IMR-90 (cell line): ENCODE results near the gene SPINT4. TPM values are rescaled to one million over a fixed set of nuclear protein-coding genes. Genes with fewer than 3 reads are reported as not detected.

Experiments
- ATAC-seq: fragments of 200-7000 bp; cut with Tn5 transposase; 2 replicates; pipeline ENCODE4 v1.9.1; 2020; ENCODE audit warnings: low read depth, mild to moderate bottlenecking, moderate library complexity
- BruUV-seq: library from RNA; stranded (reverse); fragments of 400-500 nt; replicated peaks from 2 replicates; lab custom pipeline; 2021; lab: Mats Ljungman, UMichigan
- CTCF ChIA-PET: fragments of 300-600 bp; formaldehyde crosslinking; extraction: SDS; loops from one replicate; lab custom pipeline; 2021; ENCODE audit warnings: antibody characterized with exemption; lab: Yijun Ruan, JAX
- POLR2A ChIA-PET: fragments of 300-600 bp; sonication (Branson Sonifier 250); formaldehyde crosslinking; loops from one replicate; lab custom pipeline; 2022; ENCODE audit warnings: antibody characterized with exemption; ENCODE audit not compliant: unreplicated experiment; lab: Charles Lee
- DNase-seq: peaks from one replicate; pipeline ENCODE4 v3.0.0; 2013
- H2AFZ ChIP-seq: replicated peaks from 2 replicates; pipeline ENCODE3; 2013; ENCODE audit warnings: low read length, mild to moderate bottlenecking; ENCODE audit not compliant: poor library complexity
- H2AK5ac ChIP-seq: 2 replicates; pipeline ENCODE4 v1.6.1; 2013; ENCODE audit warnings: low read depth, low read length, inconsistent platforms
- H2AK9ac ChIP-seq: replicated peaks from 2 replicates; pipeline ENCODE3; 2013; ENCODE audit warnings: mild to moderate bottlenecking, low read depth, low read length, moderate library complexity; ENCODE audit not compliant: poor library complexity
- H2BK120ac ChIP-seq: 2 replicates; pipeline ENCODE4 v1.6.1; 2013; ENCODE audit warnings: low read depth, low read length, inconsistent platforms
- H2BK15ac ChIP-seq: 3 replicates; pipeline ENCODE4 v1.6.1; 2013; ENCODE audit warnings: low read depth, low read length, inconsistent platforms
- H2BK20ac ChIP-seq: 2 replicates; pipeline ENCODE4 v1.6.1; 2013; ENCODE audit warnings: low read depth, mild to moderate bottlenecking, inconsistent platforms, low read length, moderate library complexity
- H2BK5ac ChIP-seq: 2 replicates; pipeline ENCODE4 v1.6.1; 2013; ENCODE audit warnings: mild to moderate bottlenecking, low read depth, low read length, inconsistent platforms; ENCODE audit not compliant: poor library complexity, severe bottlenecking
- H3K14ac ChIP-seq: replicated peaks from 2 replicates; pipeline ENCODE4 v1.6.1; 2013; ENCODE audit warnings: low read depth, low read length, inconsistent platforms
- H3K18ac ChIP-seq: 2 replicates; pipeline ENCODE4 v1.6.1; 2013; ENCODE audit warnings: low read depth, low read length, control low read depth
- H3K23ac ChIP-seq: 2 replicates; pipeline ENCODE4 v1.6.1; 2013; ENCODE audit warnings: low read depth, low read length, inconsistent platforms
- H3K27ac ChIP-seq: 2 replicates; pipeline ENCODE4 v1.5.1; 2013; ENCODE audit warnings: mild to moderate bottlenecking, control low read depth, low read length; ENCODE audit not compliant: insufficient read depth
- H3K27me3 ChIP-seq: 2 replicates; pipeline ENCODE4 v1.6.1; 2013; ENCODE audit warnings: low read length; ENCODE audit not compliant: control insufficient read depth, insufficient read depth
- H3K36me3 ChIP-seq: 2 replicates; pipeline ENCODE4 v1.6.1; 2013; ENCODE audit warnings: low read length, mixed read lengths; ENCODE audit not compliant: control insufficient read depth, insufficient read depth
- H3K4ac ChIP-seq: 2 replicates; pipeline ENCODE4 v1.6.1; 2013; ENCODE audit warnings: low read depth, low read length, inconsistent platforms
- H3K4me1 ChIP-seq: 2 replicates; pipeline ENCODE4 v1.6.1; 2013; ENCODE audit warnings: low read length, mixed read lengths; ENCODE audit not compliant: control insufficient read depth, insufficient read depth
- H3K4me2 ChIP-seq: 2 replicates; pipeline ENCODE4 v1.6.1; 2013; ENCODE audit warnings: low read depth, mild to moderate bottlenecking, control low read depth, low read length, moderate library complexity
- H3K4me3 ChIP-seq: 2 replicates; pipeline ENCODE4 v1.5.1; 2013; ENCODE audit warnings: low read depth, mild to moderate bottlenecking, control low read depth, low read length, moderate library complexity; ENCODE audit not compliant: insufficient read depth
- H3K56ac ChIP-seq: 2 replicates; pipeline ENCODE4 v1.6.1; 2013; ENCODE audit warnings: low read length, inconsistent platforms; ENCODE audit not compliant: insufficient read depth; ENCODE audit errors: extremely low read depth
- H3K79me1 ChIP-seq, 2 experiments: 2 replicates each; pipeline ENCODE4 v1.6.1; 2013; ENCODE audit warnings: low read length in 2 of 2, inconsistent platforms in 1 of 2, low read depth in 1 of 2
- H3K9ac ChIP-seq: 2 replicates; pipeline ENCODE4 v1.6.1; 2013; ENCODE audit warnings: low read depth, low read length, control low read depth
- H3K9me1 ChIP-seq: 2 replicates; pipeline ENCODE4 v1.6.1; 2013; ENCODE audit warnings: low read length, inconsistent platforms; ENCODE audit not compliant: insufficient read depth
- H3K9me3 ChIP-seq: 2 replicates; pipeline ENCODE4 v1.6.1; 2013; ENCODE audit warnings: low read length; ENCODE audit not compliant: control insufficient read depth, insufficient read depth
- H4K20me1 ChIP-seq: 2 replicates; pipeline ENCODE4 v1.6.1; 2013; ENCODE audit warnings: low read length, inconsistent platforms; ENCODE audit not compliant: insufficient read depth
- H4K5ac ChIP-seq: 2 replicates; pipeline ENCODE4 v1.6.1; 2013; ENCODE audit warnings: mild to moderate bottlenecking, low read depth, low read length, control low read depth
- H4K8ac ChIP-seq, 2 experiments: 2 replicates each; pipeline ENCODE4 v1.6.1; 2013; ENCODE audit warnings: low read depth in 2 of 2, low read length in 2 of 2, control low read depth in 1 of 2, inconsistent platforms in 1 of 2
- H4K91ac ChIP-seq: 2 replicates; pipeline ENCODE4 v1.6.1; 2013; ENCODE audit warnings: low read depth, low read length, inconsistent platforms; ENCODE audit not compliant: insufficient read depth
- BHLHE40 ChIP-seq: fragments of 150-350 bp; IDR thresholded peaks from 2 replicates; pipeline ENCODE4 v1.6.1; 2016; ENCODE audit warnings: mild to moderate bottlenecking, low read depth, low read length
- CEBPB ChIP-seq: IDR thresholded peaks from 2 replicates; pipeline ENCODE4 v1.6.1; 2012; ENCODE audit warnings: low read depth, low read length, improper control_type of control experiment
- CHD1 ChIP-seq: IDR thresholded peaks from 2 replicates; pipeline ENCODE4 v1.6.1; 2012; ENCODE audit warnings: low read depth, low read length, improper control_type of control experiment
- FOS ChIP-seq: fragments of 150-350 bp; IDR thresholded peaks from 2 replicates; pipeline ENCODE4 v1.6.1; 2016; ENCODE audit warnings: low read depth, low read length
- MAFK ChIP-seq: IDR thresholded peaks from 2 replicates; pipeline ENCODE4 v1.6.1; 2012; ENCODE audit warnings: low read depth, low read length, improper control_type of control experiment
- MAZ ChIP-seq: IDR thresholded peaks from 2 replicates; pipeline ENCODE4 v1.6.1; 2012; ENCODE audit warnings: low read depth, mild to moderate bottlenecking, low read length, improper control_type of control experiment, moderate library complexity, borderline replicate concordance
- MXI1 ChIP-seq: IDR thresholded peaks from 2 replicates; pipeline ENCODE4 v1.6.1; 2012; ENCODE audit warnings: low read depth, mild to moderate bottlenecking, low read length, moderate library complexity, borderline replicate concordance
- NFE2L2 ChIP-seq: fragments of 150-350 bp; IDR thresholded peaks from 2 replicates; pipeline ENCODE4 v1.6.1; 2016; ENCODE audit warnings: low read depth, mild to moderate bottlenecking, low read length
- POLR2A ChIP-seq: IDR thresholded peaks from 2 replicates; pipeline ENCODE4 v1.6.1; 2012; ENCODE audit warnings: mild to moderate bottlenecking, low read depth, low read length
- RAD21 ChIP-seq: IDR thresholded peaks from 2 replicates; pipeline ENCODE4 v1.6.1; 2012; ENCODE audit warnings: low read length, improper control_type of control experiment
- RCOR1 ChIP-seq: IDR thresholded peaks from 2 replicates; pipeline ENCODE4 v1.6.1; 2012; ENCODE audit warnings: mild to moderate bottlenecking, low read length, improper control_type of control experiment; ENCODE audit not compliant: insufficient replicate concordance
- RFX5 ChIP-seq: IDR thresholded peaks from 2 replicates; pipeline ENCODE4 v1.8.0; 2012; ENCODE audit warnings: low read depth, mild to moderate bottlenecking, low read length, moderate library complexity
- SMC3 ChIP-seq: fragments of 150-350 bp; IDR thresholded peaks from 2 replicates; pipeline ENCODE4 v1.6.1; 2016; ENCODE audit warnings: low read depth, mild to moderate bottlenecking, antibody characterized with exemption, low read length, moderate library complexity
- dilution Hi-C: fragments of 300-500 bp; cut with HindIII; formaldehyde crosslinking; loops from one replicate; pipeline ENCODE4 v1.14.3; 2018; ENCODE audit warnings: low sequenced_read_pairs; ENCODE audit not compliant: unreplicated experiment
- in situ Hi-C: fragments of 300-500 bp; cut with MboI; formaldehyde crosslinking; loops from 3 replicates; pipeline ENCODE4 v1.14.3; 2019; ENCODE audit warnings: low sequenced_read_pairs, inconsistent platforms, mixed read lengths
- intact Hi-C: fragments of 100-400 bp; cut with micrococcal nuclease; formaldehyde crosslinking; loops from 2 replicates; pipeline ENCODE4 v1.10.0; 2022
- polyA plus RNA-seq, 3 experiments: library from polyadenylated mRNA; depleted of rRNA; stranded (reverse); fragments of >200 nt; gene quantifications; 2 replicates each; pipeline ENCODE4 v1.2.3, GENCODE V29; 2012; ENCODE audit warnings: low replicate concordance in 1 of 3
- total RNA-seq: library from RNA; depleted of rRNA; stranded (reverse); fragments of >200 nt; gene quantifications from 2 replicates; pipeline ENCODE4 v1.2.3, GENCODE V29; 2012
- TF ChIP-seq, protein P1 (sequence below): fragments of 150-350 bp; IDR thresholded peaks from 2 replicates; pipeline ENCODE4 v1.6.1; 2016; ENCODE audit warnings: low read depth, mild to moderate bottlenecking, low read length, moderate library complexity, borderline replicate concordance

The SPINT4 gene
- total and polyA plus RNA-seq, 2 of the 4 experiments (the other 2 are of a cell fraction) = not detected

GRCh38 chr20:45745015-45745414 lies 22.9 kb downstream of the SPINT4 start:
- no peak for TF ChIP-seq CEBPB
- TF ChIP-seq SMC3 = no peak
- TF ChIP-seq, protein P1, sequence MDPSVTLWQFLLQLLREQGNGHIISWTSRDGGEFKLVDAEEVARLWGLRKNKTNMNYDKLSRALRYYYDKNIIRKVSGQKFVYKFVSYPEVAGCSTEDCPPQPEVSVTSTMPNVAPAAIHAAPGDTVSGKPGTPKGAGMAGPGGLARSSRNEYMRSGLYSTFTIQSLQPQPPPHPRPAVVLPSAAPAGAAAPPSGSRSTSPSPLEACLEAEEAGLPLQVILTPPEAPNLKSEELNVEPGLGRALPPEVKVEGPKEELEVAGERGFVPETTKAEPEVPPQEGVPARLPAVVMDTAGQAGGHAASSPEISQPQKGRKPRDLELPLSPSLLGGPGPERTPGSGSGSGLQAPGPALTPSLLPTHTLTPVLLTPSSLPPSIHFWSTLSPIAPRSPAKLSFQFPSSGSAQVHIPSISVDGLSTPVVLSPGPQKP = no peak
- no peak for TF ChIP-seq FOS
- no peak for TF ChIP-seq MAFK
- no peak for TF ChIP-seq RCOR1
- no peak for TF ChIP-seq NFE2L2
- TF ChIP-seq CHD1 = no peak
- no peak for TF ChIP-seq BHLHE40
- no peak for TF ChIP-seq POLR2A
- TF ChIP-seq MAZ = no peak
- TF ChIP-seq RFX5 = no peak
- no peak for TF ChIP-seq MXI1
- TF ChIP-seq RAD21 = no peak
- dilution Hi-C loops (no loop called here), in situ Hi-C loops (no loop called here), intact Hi-C loops (no loop called here)
- H3K27me3 ChIP-seq = peaks cover 5% of the 10 kb centered on the region; the same call in 1 of the 2 replicates
- no peak for ATAC-seq
- no peak overlapping the region for H3K27ac ChIP-seq
- ChIA-PET POLR2A (no interaction called here), CTCF (no interaction called here)
- H3K4ac ChIP-seq = no peak overlapping the region
- no peak overlapping the region for H2AK9ac ChIP-seq
- no peak overlapping the region for H3K9ac ChIP-seq
- H3K9me1 ChIP-seq = no peaks in the 10 kb centered on the region
- H3K18ac ChIP-seq = no peak overlapping the region
- H2BK120ac ChIP-seq = no peak overlapping the region
- no peak overlapping the region for H2AFZ ChIP-seq
- H3K14ac ChIP-seq = no peak overlapping the region
- no peaks in the 10 kb centered on the region for H4K20me1 ChIP-seq
- H3K4me3 ChIP-seq = no peak overlapping the region
- H4K8ac ChIP-seq = no peak overlapping the region
- BruUV-seq = no TSS peak
- H4K5ac ChIP-seq = no peak overlapping the region
- H2BK15ac ChIP-seq = no peak overlapping the region
- no peak overlapping the region for H2AK5ac ChIP-seq
- H3K23ac ChIP-seq = no peak overlapping the region
- no peaks in the 10 kb centered on the region for H3K36me3 ChIP-seq
- H3K4me1 ChIP-seq = no peaks in the 10 kb centered on the region
- no peak overlapping the region for H3K4me2 ChIP-seq
- H2BK5ac ChIP-seq = no peak overlapping the region
- no peak overlapping the region for H2BK20ac ChIP-seq
- DNase-seq = no peak
- H3K56ac ChIP-seq = no peak overlapping the region
- no peak overlapping the region for H4K91ac ChIP-seq
- no peaks in the 10 kb centered on the region for H3K79me1 ChIP-seq
- no peaks in the 10 kb centered on the region for H3K9me3 ChIP-seq
